ENCODE measurements around the gene NEUROG2. TPM values are rescaled to one million over a fixed set of nuclear protein-coding genes. Genes with fewer than 3 reads are reported as not detected.

Gene NEUROG2
- total RNA-seq, 1 donor from 2014 or later: not detected

GRCh38 chr4:112517067-112517634 is 1.2 kb upstream of the NEUROG2 start:
- H3K36me3 ChIP-seq (ENCODE audit: insufficient read depth, low read length): no peaks in the 10 kb centered on the region
- H3K36me3 Mint-ChIP-seq (ENCODE audit: low read depth, unreplicated experiment): peaks cover 2% of the 10 kb centered on the region
- H3K4me3 ChIP-seq (ENCODE audit: insufficient read depth, low read depth, low read length): no peak overlapping the region
- H3K27ac Mint-ChIP-seq (ENCODE audit: unreplicated experiment): no peak overlapping the region
- H3K9me3 ChIP-seq (ENCODE audit: insufficient read depth, low read depth, low read length): peaks cover 5% of the 10 kb centered on the region
- H3K27me3 Mint-ChIP-seq (ENCODE audit: low read depth, unreplicated experiment): peaks cover 86% of the 10 kb centered on the region
- H4K20me1 ChIP-seq (ENCODE audit: insufficient read depth, low read length): peaks cover 3% of the 10 kb centered on the region
- DNase-seq (ENCODE audit: low read depth): no peak
- H2AFZ ChIP-seq (ENCODE audit: low read depth, low read length): no peak overlapping the region
- peaks cover 11% of the 10 kb centered on the region for H3K9me3 Mint-ChIP-seq (ENCODE audit: unreplicated experiment)
- peak overlapping the region; percentile 68 for H3K4me3 Mint-ChIP-seq (ENCODE audit: unreplicated experiment)
- TF ChIP-seq CTCF (IDR thresholded peaks at IDR 0.05; ENCODE audit: insufficient read depth, low read depth, low read length) (no peak), EZH2 (IDR thresholded peaks at IDR 0.05; ENCODE audit: insufficient read depth, low read length) (peak; percentile 81)
- peaks cover 93% of the 10 kb centered on the region for H3K27me3 ChIP-seq (ENCODE audit: insufficient read depth, low read length)
- H3K4me1 ChIP-seq (ENCODE audit: insufficient read depth, low read length): peaks cover 9% of the 10 kb centered on the region
- no peak overlapping the region for H3K27ac ChIP-seq (ENCODE audit: low read depth, low read length)
- H3K4me1 Mint-ChIP-seq (ENCODE audit: low read depth, unreplicated experiment): peaks cover 6% of the 10 kb centered on the region
- H3K79me2 ChIP-seq (ENCODE audit: insufficient read depth, low read length): no peaks in the 10 kb centered on the region
- H3K4me2 ChIP-seq (ENCODE audit: low read length): peak overlapping the region; percentile 95
- FAIRE-seq: no peak
- no peak overlapping the region for H3K9ac ChIP-seq (ENCODE audit: low read length)

GRCh38 chr4:112516471-112517066 is 589 bp upstream of the NEUROG2 start:
- no peak overlapping the region for H3K4me3 ChIP-seq (ENCODE audit: insufficient read depth, low read depth, low read length)
- H3K4me1 Mint-ChIP-seq (ENCODE audit: low read depth, unreplicated experiment): peaks cover 6% of the 10 kb centered on the region

More at GRCh38 chr4:112516471-112517066, 589 bp upstream of the NEUROG2 start:
- no peaks in the 10 kb centered on the region for H3K36me3 ChIP-seq (ENCODE audit: insufficient read depth, low read length)
- Mint-ChIP-seq H3K27me3 (ENCODE audit: low read depth, unreplicated experiment) (peaks cover 86% of the 10 kb centered on the region), H3K9me3 (ENCODE audit: unreplicated experiment) (peaks cover 11% of the 10 kb centered on the region), H3K27ac (ENCODE audit: unreplicated experiment) (no peak overlapping the region), H3K36me3 (ENCODE audit: low read depth, unreplicated experiment) (peaks cover 2% of the 10 kb centered on the region), H3K4me3 (ENCODE audit: unreplicated experiment) (peak overlapping the region; percentile 68)
- peaks cover 9% of the 10 kb centered on the region for H3K4me1 ChIP-seq (ENCODE audit: insufficient read depth, low read length)
- peak overlapping the region; percentile 95 for H3K4me2 ChIP-seq (ENCODE audit: low read length)
- H4K20me1 ChIP-seq (ENCODE audit: insufficient read depth, low read length): peaks cover 3% of the 10 kb centered on the region
- FAIRE-seq (no peak), DNase-seq (ENCODE audit: low read depth) (no peak)
- H3K9me3 ChIP-seq (ENCODE audit: insufficient read depth, low read depth, low read length): peaks cover 9% of the 10 kb centered on the region
- TF ChIP-seq EZH2 (IDR thresholded peaks at IDR 0.05; ENCODE audit: insufficient read depth, low read length) (peak; percentile 98), CTCF (IDR thresholded peaks at IDR 0.05; ENCODE audit: insufficient read depth, low read depth, low read length) (no peak)
- H3K79me2 ChIP-seq (ENCODE audit: insufficient read depth, low read length): no peaks in the 10 kb centered on the region
- no peak overlapping the region for H2AFZ ChIP-seq (ENCODE audit: low read depth, low read length)
- peaks cover 93% of the 10 kb centered on the region for H3K27me3 ChIP-seq (ENCODE audit: insufficient read depth, low read length)
- H3K27ac ChIP-seq (ENCODE audit: low read depth, low read length): no peak overlapping the region
- no peak overlapping the region for H3K9ac ChIP-seq (ENCODE audit: low read length)
